Neural crest cell (in vitro differentiated cells): ENCODE measurements around the gene UACA. TPM values are rescaled to one million over a fixed set of nuclear protein-coding genes. Genes with fewer than 3 reads are reported as not detected.
"Not testable (repeated sequence)": the region's sequence is repeated elsewhere in the genome, so short reads cannot be mapped to it uniquely, and the experiment has no call there.

Source experiments
- DNase-seq: peaks from one replicate; pipeline ENCODE4 v3.0.0; 2021; ENCODE audit warnings: low read depth, mixed read lengths, low spot score
- H3K27ac Mint-ChIP-seq: one replicate; pipeline ENCODE4 v1.8.0; 2021; ENCODE audit warnings: mild to moderate bottlenecking, mixed read lengths; ENCODE audit not compliant: unreplicated experiment
- H3K27me3 Mint-ChIP-seq: 2 replicates; pipeline ENCODE4 v1.8.0; 2021; ENCODE audit warnings: low read depth, mild to moderate bottlenecking, mixed read lengths
- H3K36me3 Mint-ChIP-seq: 2 replicates; pipeline ENCODE4 v1.8.0; 2021; ENCODE audit warnings: low read depth, mild to moderate bottlenecking, mixed read lengths
- H3K4me1 Mint-ChIP-seq: 2 replicates; pipeline ENCODE4 v1.8.0; 2021; ENCODE audit warnings: mixed read lengths
- H3K4me3 Mint-ChIP-seq: one replicate; pipeline ENCODE4 v1.8.0; 2021; ENCODE audit warnings: mild to moderate bottlenecking, mixed read lengths
- H3K9me3 Mint-ChIP-seq: 2 replicates; pipeline ENCODE4 v1.8.0; 2021; ENCODE audit warnings: mixed read lengths
- CTCF ChIP-seq: fragments of 200-600 bp; sonication (generic); conservative IDR thresholded peaks from 2 replicates; pipeline ENCODE4 v1.5.0; 2021; ENCODE audit warnings: antibody characterized with exemption, mild to moderate bottlenecking
- total RNA-seq: library from RNA; stranded (reverse); gene quantifications from 2 replicates; pipeline ENCODE4 v1.2.1, GENCODE V29; 2021

The UACA gene
- total RNA-seq, 1 donor from 2014 or later = 36.8 TPM

GRCh38 chr15:70748281-70748747, 15.0 kb downstream of the UACA start:
- Mint-ChIP-seq H3K9me3 (peaks cover 2% of the 10 kb centered on the region), H3K27ac (no peak overlapping the region), H3K4me1 (no peaks in the 10 kb centered on the region), H3K27me3 (no peaks in the 10 kb centered on the region), H3K36me3 (peaks cover 3% of the 10 kb centered on the region), H3K4me3 (no peak overlapping the region)
- no peak for DNase-seq
- no peak for TF ChIP-seq CTCF

- H3K27me3 Mint-ChIP-seq, DNase-seq, H3K36me3 Mint-ChIP-seq, H3K4me3 Mint-ChIP-seq, H3K27ac Mint-ChIP-seq, H3K9me3 Mint-ChIP-seq, H3K4me1 Mint-ChIP-seq: not testable (repeated sequence)
These were observed 16.8 kb downstream of the UACA start for GRCh38 chr15:70746598-70746997.

- no peak for DNase-seq
- Mint-ChIP-seq H3K36me3 (peaks cover 3% of the 10 kb centered on the region), H3K27ac (no peak overlapping the region), H3K4me1 (no peaks in the 10 kb centered on the region), H3K9me3 (peaks cover 2% of the 10 kb centered on the region), H3K27me3 (no peaks in the 10 kb centered on the region), H3K4me3 (no peak overlapping the region)
- no peak for TF ChIP-seq CTCF
These were observed 20.4 kb downstream of the UACA start for GRCh38 chr15:70742928-70743327.

- H3K4me1 Mint-ChIP-seq = no peaks in the 10 kb centered on the region
These were observed 21.6 kb downstream of the UACA start for GRCh38 chr15:70741677-70742293.

GRCh38 chr15:70741107-70741531, 22.2 kb downstream of the UACA start:
- Mint-ChIP-seq H3K4me3 (no peak overlapping the region), H3K9me3 (peaks cover 2% of the 10 kb centered on the region), H3K4me1 (no peaks in the 10 kb centered on the region), H3K27ac (no peak overlapping the region), H3K27me3 (no peaks in the 10 kb centered on the region), H3K36me3 (peaks cover under 1% of the 10 kb centered on the region)
- DNase-seq = no peak
- TF ChIP-seq CTCF = no peak

More at GRCh38 chr15:70741677-70742293, 21.6 kb downstream of the UACA start:
- no peak overlapping the region for H3K27ac Mint-ChIP-seq
- no peak overlapping the region for H3K4me3 Mint-ChIP-seq
- peaks cover 2% of the 10 kb centered on the region for H3K9me3 Mint-ChIP-seq
- no peak for DNase-seq
- H3K27me3 Mint-ChIP-seq = no peaks in the 10 kb centered on the region
- TF ChIP-seq CTCF = no peak
- H3K36me3 Mint-ChIP-seq = peaks cover 3% of the 10 kb centered on the region

GRCh38 chr15:70735040-70735439, 28.3 kb downstream of the UACA start:
- H3K9me3 Mint-ChIP-seq, H3K27ac Mint-ChIP-seq, H3K4me3 Mint-ChIP-seq, DNase-seq, H3K27me3 Mint-ChIP-seq, H3K4me1 Mint-ChIP-seq, H3K36me3 Mint-ChIP-seq: not testable (repeated sequence)
